Activated CD4-positive, alpha-beta T cell treated with anti-CD3 and anti-CD28 coated beads, Interleukin-2, amount 10 ng/mL, durations not matched to agents 24 days and 14 days (primary cell): ENCODE results near the gene SBNO2. TPM values are rescaled to one million over a fixed set of nuclear protein-coding genes. Genes with fewer than 3 reads are reported as not detected.

Experiments used
- DNase-seq: peaks from one replicate; pipeline ENCODE4 v3.0.0; 2022
- H3K27ac Mint-ChIP-seq: one replicate; pipeline ENCODE4 v1.8.0; 2022; ENCODE audit warnings: mild to moderate bottlenecking, mixed read lengths
- H3K27me3 Mint-ChIP-seq: one replicate; pipeline ENCODE4 v1.8.0; 2022; ENCODE audit warnings: mixed read lengths
- H3K36me3 Mint-ChIP-seq: one replicate; pipeline ENCODE4 v1.8.0; 2022; ENCODE audit warnings: low read depth, mild to moderate bottlenecking, mixed read lengths
- H3K4me1 Mint-ChIP-seq: one replicate; pipeline ENCODE4 v1.8.0; 2021; ENCODE audit warnings: mixed read lengths
- H3K4me3 Mint-ChIP-seq: one replicate; pipeline ENCODE4 v1.8.0; 2022; ENCODE audit warnings: mild to moderate bottlenecking, moderate library complexity, mixed read lengths
- H3K9me3 Mint-ChIP-seq: one replicate; pipeline ENCODE4 v1.8.0; 2021; ENCODE audit warnings: mixed read lengths
- intact Hi-C: fragments of 100-400 bp; cut with micrococcal nuclease; formaldehyde crosslinking; loops from one replicate; pipeline ENCODE4 v1.15.1; 2023
- total RNA-seq: library from RNA; stranded (reverse); gene quantifications from 2 replicates; pipeline ENCODE4 v1.2.3, GENCODE V29; 2022

SBNO2 gene
- total RNA-seq, 1 donor from 2014 or later = 98.9 TPM

- Mint-ChIP-seq H3K36me3 (peaks cover 37% of the 10 kb centered on the region), H3K9me3 (peaks cover 1% of the 10 kb centered on the region), H3K27ac (no peak overlapping the region), H3K4me1 (peaks cover 11% of the 10 kb centered on the region), H3K27me3 (no peaks in the 10 kb centered on the region), H3K4me3 (no peak overlapping the region)
- intact Hi-C loops = no loop called here
- no peak for DNase-seq
Measured at GRCh38 chr19:1146858-1147780, 26.9 kb downstream of the SBNO2 start.

- H3K36me3 Mint-ChIP-seq = peaks cover 38% of the 10 kb centered on the region
- H3K9me3 Mint-ChIP-seq = peaks cover 5% of the 10 kb centered on the region
- H3K27ac Mint-ChIP-seq = no peak overlapping the region
- no peaks in the 10 kb centered on the region for H3K27me3 Mint-ChIP-seq
- no peak for DNase-seq
- H3K4me1 Mint-ChIP-seq = peaks cover 11% of the 10 kb centered on the region
- no peak overlapping the region for H3K4me3 Mint-ChIP-seq
- intact Hi-C loops = no loop called here
Measured at GRCh38 chr19:1146412-1146699, 27.7 kb downstream of the SBNO2 start.

GRCh38 chr19:1145635-1146411 lies 28.2 kb downstream of the SBNO2 start:
- peaks cover 13% of the 10 kb centered on the region for H3K4me1 Mint-ChIP-seq
- no peak overlapping the region for H3K27ac Mint-ChIP-seq
- no peak overlapping the region for H3K4me3 Mint-ChIP-seq
- intact Hi-C loops = no loop called here
- peaks cover 5% of the 10 kb centered on the region for H3K9me3 Mint-ChIP-seq
- peaks cover 38% of the 10 kb centered on the region for H3K36me3 Mint-ChIP-seq
- no peak for DNase-seq
- no peaks in the 10 kb centered on the region for H3K27me3 Mint-ChIP-seq

GRCh38 chr19:1144741-1145140 lies 29.3 kb downstream of the SBNO2 start:
- intact Hi-C loops = no loop called here
- peaks cover 43% of the 10 kb centered on the region for H3K36me3 Mint-ChIP-seq
- H3K4me1 Mint-ChIP-seq = peaks cover 13% of the 10 kb centered on the region
- H3K9me3 Mint-ChIP-seq = peaks cover 5% of the 10 kb centered on the region
- no peak for DNase-seq
- no peak overlapping the region for H3K4me3 Mint-ChIP-seq
- H3K27me3 Mint-ChIP-seq = no peaks in the 10 kb centered on the region
- H3K27ac Mint-ChIP-seq = peak overlapping the region; percentile 9

- Mint-ChIP-seq H3K27ac (peak overlapping the region; percentile 40), H3K9me3 (peaks cover 5% of the 10 kb centered on the region), H3K27me3 (no peaks in the 10 kb centered on the region), H3K4me3 (no peak overlapping the region), H3K4me1 (peaks cover 10% of the 10 kb centered on the region), H3K36me3 (peaks cover 42% of the 10 kb centered on the region)
- no peak for DNase-seq
- intact Hi-C loops = no loop called here
Measured at GRCh38 chr19:1143828-1144399, 30.2 kb downstream of the SBNO2 start.

GRCh38 chr19:1141944-1142343 lies 32.1 kb downstream of the SBNO2 start:
- DNase-seq = no peak
- peaks cover 43% of the 10 kb centered on the region for H3K36me3 Mint-ChIP-seq
- H3K4me1 Mint-ChIP-seq = peaks cover 10% of the 10 kb centered on the region
- no peaks in the 10 kb centered on the region for H3K27me3 Mint-ChIP-seq
- no peak overlapping the region for H3K4me3 Mint-ChIP-seq
- H3K27ac Mint-ChIP-seq = no peak overlapping the region
- intact Hi-C loops = no loop called here
- peaks cover 5% of the 10 kb centered on the region for H3K9me3 Mint-ChIP-seq

GRCh38 chr19:1140272-1141027 lies 33.6 kb downstream of the SBNO2 start:
- DNase-seq = no peak
- Mint-ChIP-seq H3K27me3 (no peaks in the 10 kb centered on the region), H3K9me3 (peaks cover 5% of the 10 kb centered on the region), H3K27ac (no peak overlapping the region), H3K4me1 (peaks cover 11% of the 10 kb centered on the region), H3K36me3 (peaks cover 39% of the 10 kb centered on the region), H3K4me3 (no peak overlapping the region)
- intact Hi-C loops = no loop called here

- H3K9me3 Mint-ChIP-seq = peaks cover 5% of the 10 kb centered on the region
- peaks cover 31% of the 10 kb centered on the region for H3K36me3 Mint-ChIP-seq
- DNase-seq = no peak
- H3K4me3 Mint-ChIP-seq = no peak overlapping the region
- intact Hi-C loops = no loop called here
- no peaks in the 10 kb centered on the region for H3K27me3 Mint-ChIP-seq
- H3K27ac Mint-ChIP-seq = no peak overlapping the region
- peaks cover 8% of the 10 kb centered on the region for H3K4me1 Mint-ChIP-seq
Measured at GRCh38 chr19:1139126-1139525, 34.9 kb downstream of the SBNO2 start.

- H3K4me3 Mint-ChIP-seq = no peak overlapping the region
- H3K27ac Mint-ChIP-seq = no peak overlapping the region
- H3K4me1 Mint-ChIP-seq = peaks cover 12% of the 10 kb centered on the region
- DNase-seq = no peak
- H3K27me3 Mint-ChIP-seq = no peaks in the 10 kb centered on the region
- intact Hi-C loops = no loop called here
- peaks cover 25% of the 10 kb centered on the region for H3K36me3 Mint-ChIP-seq
- peaks cover 5% of the 10 kb centered on the region for H3K9me3 Mint-ChIP-seq
Measured at GRCh38 chr19:1138121-1138520, 35.9 kb downstream of the SBNO2 start.

GRCh38 chr19:1136621-1137317 lies 37.3 kb downstream of the SBNO2 start:
- Mint-ChIP-seq H3K4me3 (no peak overlapping the region), H3K36me3 (peaks cover 15% of the 10 kb centered on the region), H3K27me3 (no peaks in the 10 kb centered on the region), H3K9me3 (peaks cover under 1% of the 10 kb centered on the region), H3K4me1 (peaks cover 13% of the 10 kb centered on the region), H3K27ac (peak overlapping the region; percentile 39)
- DNase-seq = no peak
- intact Hi-C loops = no loop called here

- Mint-ChIP-seq H3K27ac (peak overlapping the region; percentile 39), H3K27me3 (no peaks in the 10 kb centered on the region), H3K9me3 (no peaks in the 10 kb centered on the region), H3K36me3 (peaks cover 15% of the 10 kb centered on the region), H3K4me3 (no peak overlapping the region), H3K4me1 (peaks cover 12% of the 10 kb centered on the region)
- intact Hi-C loops = no loop called here
- DNase-seq = no peak
Measured at GRCh38 chr19:1136201-1136600, 37.9 kb downstream of the SBNO2 start.

GRCh38 chr19:1135454-1135853 lies 38.6 kb downstream of the SBNO2 start:
- no peak for DNase-seq
- Mint-ChIP-seq H3K27ac (peak overlapping the region; percentile 49), H3K9me3 (no peaks in the 10 kb centered on the region), H3K27me3 (no peaks in the 10 kb centered on the region), H3K4me3 (no peak overlapping the region), H3K36me3 (peaks cover 16% of the 10 kb centered on the region), H3K4me1 (peaks cover 12% of the 10 kb centered on the region)
- intact Hi-C loops = no loop called here

- Mint-ChIP-seq H3K4me3 (no peak overlapping the region), H3K36me3 (peaks cover 14% of the 10 kb centered on the region), H3K27me3 (no peaks in the 10 kb centered on the region), H3K27ac (peak overlapping the region; percentile 53), H3K4me1 (peaks cover 18% of the 10 kb centered on the region), H3K9me3 (no peaks in the 10 kb centered on the region)
- intact Hi-C loops = loop anchor here (5.0 kb wide), 2 partner anchors 38 to 58 kb away; partner anchors contain the start of gene SBNO2
- DNase-seq = no peak
Measured at GRCh38 chr19:1134431-1134830, 39.6 kb downstream of the SBNO2 start.
